SU-DHL-6 (cell line): ENCODE measurements around the gene CHD9NB.

ENCODE experiments used
- H2AFZ ChIP-seq: fragments of 200-600 bp; sonication (generic); 2 replicates; pipeline ENCODE4 v1.6.1; 2014; ENCODE audit warnings: low read depth, mild to moderate bottlenecking, moderate library complexity, mixed read lengths, antibody characterized with exemption, low read length; ENCODE audit not compliant: severe bottlenecking
- H3F3A ChIP-seq: fragments of 200-600 bp; shearing (Covaris generic); 2 replicates; pipeline ENCODE4 v1.6.0; 2016; ENCODE audit warnings: antibody characterized with exemption, mild to moderate bottlenecking; ENCODE audit not compliant: insufficient read depth
- H3K27ac ChIP-seq: fragments of 200-600 bp; sonication (generic); 2 replicates; pipeline ENCODE4 v1.5.1; 2016; ENCODE audit warnings: low read depth, mild to moderate bottlenecking, low read length, moderate library complexity, mixed read lengths
- H3K27me3 ChIP-seq: fragments of 200-600 bp; sonication (generic), shearing (Covaris generic); 2 replicates; pipeline ENCODE4 v1.6.0; 2014; ENCODE audit warnings: mild to moderate bottlenecking, low read length
- H3K36me3 ChIP-seq: fragments of 200-600 bp; sonication (generic); 2 replicates; pipeline ENCODE4 v1.6.1; 2014; ENCODE audit warnings: mild to moderate bottlenecking, low read length, mixed read lengths
- H3K4me2 ChIP-seq: fragments of 300-600, 200-600 bp; shearing (Covaris generic), sonication (generic); 2 replicates; pipeline ENCODE4 v1.6.0; 2014; ENCODE audit warnings: low read length, low read depth, mild to moderate bottlenecking; ENCODE audit not compliant: poor library complexity, severe bottlenecking
- H3K4me3 ChIP-seq: fragments of 200-600 bp; sonication (generic); 2 replicates; pipeline ENCODE4 v1.5.1; 2014; ENCODE audit warnings: antibody characterized with exemption, low read length, mild to moderate bottlenecking, mixed read lengths; ENCODE audit not compliant: insufficient read depth, poor library complexity, severe bottlenecking
- H3K79me2 ChIP-seq: fragments of 200-600 bp; sonication (generic); 2 replicates; pipeline ENCODE4 v1.6.1; 2014; ENCODE audit warnings: mild to moderate bottlenecking, low read length, moderate library complexity; ENCODE audit not compliant: insufficient read depth
- H3K9ac ChIP-seq: fragments of 200-600 bp; sonication (generic); 2 replicates; pipeline ENCODE4 v1.7.0; 2014; ENCODE audit warnings: mild to moderate bottlenecking, low read length
- H3K9me2 ChIP-seq: fragments of 200-600 bp; sonication (generic); replicated peaks from 2 replicates; pipeline ENCODE4 v1.6.1; 2014; ENCODE audit warnings: low read length; ENCODE audit not compliant: insufficient read depth
- H3K9me3 ChIP-seq: fragments of 200-600 bp; sonication (generic); 2 replicates; pipeline ENCODE4 v1.6.1; 2014; ENCODE audit warnings: low read length, mixed read lengths; ENCODE audit not compliant: insufficient read depth
- H4K20me1 ChIP-seq: fragments of 200-600 bp; sonication (generic); 2 replicates; pipeline ENCODE4 v1.6.1; 2014; ENCODE audit warnings: low read depth, mild to moderate bottlenecking, antibody characterized with exemption, low read length, moderate library complexity, mixed read lengths
- CTCF ChIP-seq: fragments of 200-600 bp; sonication (generic); IDR thresholded peaks from one replicate; pipeline ENCODE4 v1.5.1; 2017; ENCODE audit warnings: antibody characterized with exemption, mild to moderate bottlenecking, low read length, moderate library complexity; ENCODE audit not compliant: insufficient read depth, poor library complexity, severe bottlenecking
- EZH2phosphoT487 ChIP-seq: fragments of 200-600 bp; sonication (generic), shearing (Covaris generic); conservative IDR thresholded peaks from 2 replicates; pipeline ENCODE4 v1.6.1; 2018; ENCODE audit warnings: mild to moderate bottlenecking, antibody characterized with exemption, low read length, moderate library complexity, mixed read lengths

CHD9NB gene

DNA sequence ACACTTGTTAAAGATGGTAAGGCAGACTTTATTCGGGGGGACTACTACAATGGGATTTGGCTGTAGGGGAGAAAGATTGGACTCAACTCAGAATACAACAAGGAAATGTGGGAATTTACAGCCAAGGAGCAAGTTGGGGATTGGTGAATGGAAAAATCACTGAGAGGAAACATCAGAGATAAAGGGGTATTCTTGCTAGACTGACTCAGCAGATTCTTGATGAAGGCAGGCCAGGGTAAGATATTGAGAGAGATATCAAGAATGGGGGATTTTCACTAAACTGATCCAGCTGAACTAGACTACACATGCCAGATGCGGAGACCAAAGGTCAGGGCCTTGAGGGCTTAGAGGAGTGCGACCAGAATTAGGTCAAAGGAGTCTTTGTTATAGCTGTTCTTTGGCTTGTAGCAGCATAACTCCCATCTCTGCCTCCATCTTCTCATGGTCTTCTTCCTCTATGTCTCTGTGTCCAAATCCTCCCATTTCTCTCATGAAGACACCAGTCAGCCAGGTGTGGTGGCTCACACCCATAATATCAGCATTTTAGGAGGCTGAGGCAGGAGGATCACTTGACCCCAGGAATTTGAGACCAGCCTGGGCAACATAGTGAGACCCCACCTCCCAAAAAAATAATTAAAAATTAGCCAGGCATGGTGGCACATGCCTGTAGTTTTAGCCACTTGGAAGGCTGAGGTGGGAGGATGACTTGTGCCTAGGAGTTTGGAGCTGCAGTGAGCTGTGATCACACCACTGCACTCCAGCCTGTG lies 17.3 kb downstream of the CHD9NB start:
- H2AFZ ChIP-seq: no peak overlapping the region
- no peaks in the 10 kb centered on the region for H3K9me2 ChIP-seq
- H3F3A ChIP-seq: no peaks in the 10 kb centered on the region
- peaks cover 8% of the 10 kb centered on the region; the same call in 1 of the 2 replicates for H3K9me3 ChIP-seq
- TF ChIP-seq EZH2phosphoT487: no peak
- no peak for TF ChIP-seq CTCF
- H3K79me2 ChIP-seq: no peaks in the 10 kb centered on the region
- no peak overlapping the region for H3K9ac ChIP-seq
- no peaks in the 10 kb centered on the region; the same call in 1 of the 2 replicates for H3K27me3 ChIP-seq
- no peak overlapping the region for H3K4me3 ChIP-seq
- no peaks in the 10 kb centered on the region for H4K20me1 ChIP-seq
- H3K4me2 ChIP-seq: no peak overlapping the region
- H3K27ac ChIP-seq: no peak overlapping the region
- H3K36me3 ChIP-seq: no peaks in the 10 kb centered on the region

DNA sequence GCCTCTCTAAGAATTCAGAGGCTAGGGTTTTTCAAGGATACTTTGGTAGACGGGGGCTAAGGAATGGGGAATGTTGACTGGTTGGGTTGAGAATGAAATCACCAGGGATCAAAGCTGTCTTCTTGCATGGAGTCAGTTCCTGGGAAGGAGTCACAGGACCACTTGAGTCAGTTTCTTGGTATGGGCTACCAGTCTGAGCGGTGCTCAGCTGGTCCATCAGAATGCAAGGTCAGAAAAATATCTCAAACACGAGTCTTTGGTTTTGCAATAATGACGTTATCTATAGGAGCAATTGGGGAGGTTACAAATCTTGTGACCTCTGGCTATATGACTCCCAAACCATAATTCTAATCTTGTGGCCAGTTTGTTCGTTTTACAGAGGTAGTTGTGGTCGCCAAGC lies 18.4 kb downstream of the CHD9NB start:
- no peak overlapping the region for H3K4me2 ChIP-seq
- no peaks in the 10 kb centered on the region for H3K36me3 ChIP-seq
- TF ChIP-seq CTCF: no peak
- H3F3A ChIP-seq: no peaks in the 10 kb centered on the region
- no peaks in the 10 kb centered on the region for H3K79me2 ChIP-seq
- H3K9me2 ChIP-seq: no peaks in the 10 kb centered on the region
- no peak overlapping the region for H2AFZ ChIP-seq
- H3K27ac ChIP-seq: no peak overlapping the region
- H3K4me3 ChIP-seq: no peak overlapping the region
- peaks cover 8% of the 10 kb centered on the region; the same call in 1 of the 2 replicates for H3K9me3 ChIP-seq
- no peak overlapping the region for H3K9ac ChIP-seq
- no peaks in the 10 kb centered on the region for H4K20me1 ChIP-seq
- no peaks in the 10 kb centered on the region; the same call in 1 of the 2 replicates for H3K27me3 ChIP-seq

DNA sequence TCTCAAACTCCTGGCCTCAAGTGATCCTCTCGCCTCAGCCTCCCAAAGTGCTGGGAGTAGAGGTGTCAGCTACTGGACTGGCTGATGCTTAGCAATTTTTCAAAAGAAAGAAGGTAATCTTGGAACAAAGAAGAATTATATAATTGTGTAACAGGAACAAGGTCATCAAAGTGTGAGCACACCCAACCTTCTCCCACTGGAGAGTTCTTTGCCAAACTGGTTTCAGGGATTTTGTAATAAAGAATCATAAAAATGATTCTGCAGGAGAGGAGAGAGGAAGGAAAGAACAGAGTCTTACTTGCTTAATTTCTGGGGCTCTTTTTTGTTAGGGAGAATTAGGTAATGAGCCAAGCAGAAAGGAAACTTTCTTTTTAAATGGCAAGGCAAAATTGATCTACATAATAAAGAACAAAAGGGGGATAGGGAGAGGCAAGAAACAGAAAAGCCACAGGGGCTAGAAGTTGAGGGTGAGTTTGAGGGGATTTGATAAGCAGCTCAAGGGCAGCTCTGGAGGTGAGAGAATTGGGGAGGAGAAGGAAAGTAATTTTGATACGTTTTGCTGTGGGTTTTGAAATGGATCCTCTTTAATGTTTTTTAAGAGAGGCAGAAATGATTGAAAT lies 21.3 kb downstream of the CHD9NB start:
- Histone ChIP-seq H3K9ac (no peak overlapping the region), H3K27ac (no peak overlapping the region), H3K9me3 (peaks cover 8% of the 10 kb centered on the region; the same call in 1 of the 2 replicates), H4K20me1 (no peaks in the 10 kb centered on the region), H3F3A (no peaks in the 10 kb centered on the region), H3K4me3 (no peak overlapping the region), H3K36me3 (no peaks in the 10 kb centered on the region), H3K9me2 (no peaks in the 10 kb centered on the region), H3K27me3 (no peaks in the 10 kb centered on the region; the same call in 1 of the 2 replicates), H3K4me2 (no peak overlapping the region), H3K79me2 (no peaks in the 10 kb centered on the region), H2AFZ (no peak overlapping the region)
- no peak for TF ChIP-seq CTCF
- no peak for TF ChIP-seq EZH2phosphoT487
